Stimulated activated CD8-positive, alpha-beta memory T cell treated with anti-CD3 and anti-CD28 coated beads, Interleukin-15, amount 100 ng/mL, for 24 hours (primary cell): ENCODE results near the gene CASP1.
"Not testable (repeated sequence)": the region's sequence is repeated elsewhere in the genome, so short reads cannot be mapped to it uniquely, and the experiment has no call there.

Experiments
- DNase-seq: peaks from one replicate; pipeline ENCODE4 v3.0.0-alpha.2; 2020; ENCODE audit warnings: low read depth

CASP1 gene

DNA sequence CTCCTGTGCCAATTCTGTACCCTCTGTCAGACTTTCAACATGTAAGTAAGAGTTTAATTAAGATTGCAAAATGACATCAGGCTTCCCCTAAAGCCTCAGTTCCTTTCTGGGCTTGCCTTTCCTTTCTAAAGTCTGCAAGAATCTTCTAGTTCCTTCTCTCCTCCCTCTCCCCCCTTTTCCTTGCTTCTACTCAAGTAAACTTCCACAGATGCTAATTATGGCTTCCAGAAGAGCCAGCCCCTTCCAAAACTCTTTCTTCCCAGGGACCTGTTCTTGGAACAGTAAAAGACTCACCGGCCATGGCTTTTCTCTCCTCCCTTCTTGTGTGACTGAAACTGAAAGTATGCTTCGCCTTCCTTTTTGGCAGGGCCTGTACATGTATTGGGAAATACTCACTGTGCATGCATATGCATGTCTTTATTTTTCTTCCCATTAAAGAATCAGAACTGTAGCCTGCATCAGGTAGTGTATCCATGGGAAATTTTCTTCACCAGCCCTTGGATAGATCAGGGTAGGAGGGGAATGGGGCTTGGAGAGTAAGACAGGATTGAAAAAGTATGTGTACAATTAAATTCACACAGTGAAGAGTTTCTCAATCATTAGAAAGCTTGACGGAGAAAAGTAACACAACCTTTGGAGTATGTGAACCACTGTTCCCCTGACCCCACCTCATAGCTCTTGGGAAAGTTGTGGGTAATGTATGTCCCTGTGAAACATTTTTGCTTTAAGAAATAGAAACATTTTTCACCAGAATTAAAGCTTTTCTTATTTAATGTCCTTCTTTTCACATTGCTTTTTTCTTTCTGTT lies at the start of gene CASP1:
Gene CASP1, minus strand, starts transcription at position 332 of the 808 bp plus-strand sequence. Its CDS starts 31 bp downstream, at position 301.
- DNase-seq: no peak

DNA sequence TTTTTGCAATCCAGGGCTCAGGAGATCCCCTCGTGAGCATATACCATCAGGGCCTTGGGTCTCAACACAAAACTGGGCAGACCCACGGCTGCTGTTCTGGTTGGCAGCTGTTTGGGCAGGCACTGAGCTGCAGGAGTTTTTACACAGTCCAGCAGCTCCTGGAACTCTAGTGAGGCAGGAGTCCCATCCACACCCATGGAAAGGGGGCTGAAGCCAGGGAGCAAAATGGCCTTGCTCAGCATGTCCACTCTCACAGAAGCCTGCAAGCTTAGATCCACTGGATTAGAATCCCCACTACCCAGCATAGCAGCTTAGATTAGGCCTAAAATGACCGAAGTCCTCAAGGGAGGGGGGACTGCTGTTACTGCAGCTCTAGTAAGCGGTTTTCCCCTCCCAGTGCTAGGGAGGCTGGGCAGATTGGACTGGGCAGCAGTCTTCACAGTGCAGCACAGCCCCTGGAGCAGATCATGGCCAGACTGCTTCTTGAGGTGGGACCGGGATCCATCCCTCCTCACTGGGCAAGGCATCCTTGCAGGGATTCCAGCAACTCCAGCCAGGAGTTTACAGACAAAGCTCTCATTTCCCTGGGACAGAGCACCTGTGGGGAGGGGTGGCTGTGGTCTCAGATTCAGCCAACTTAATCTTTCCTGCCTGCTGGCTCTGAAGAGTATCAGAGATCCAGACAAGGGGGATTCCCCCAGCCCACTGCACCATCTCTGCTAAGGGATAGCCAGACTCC lies 46.6 kb upstream of the CASP1 start:
- DNase-seq: no peak

DNA sequence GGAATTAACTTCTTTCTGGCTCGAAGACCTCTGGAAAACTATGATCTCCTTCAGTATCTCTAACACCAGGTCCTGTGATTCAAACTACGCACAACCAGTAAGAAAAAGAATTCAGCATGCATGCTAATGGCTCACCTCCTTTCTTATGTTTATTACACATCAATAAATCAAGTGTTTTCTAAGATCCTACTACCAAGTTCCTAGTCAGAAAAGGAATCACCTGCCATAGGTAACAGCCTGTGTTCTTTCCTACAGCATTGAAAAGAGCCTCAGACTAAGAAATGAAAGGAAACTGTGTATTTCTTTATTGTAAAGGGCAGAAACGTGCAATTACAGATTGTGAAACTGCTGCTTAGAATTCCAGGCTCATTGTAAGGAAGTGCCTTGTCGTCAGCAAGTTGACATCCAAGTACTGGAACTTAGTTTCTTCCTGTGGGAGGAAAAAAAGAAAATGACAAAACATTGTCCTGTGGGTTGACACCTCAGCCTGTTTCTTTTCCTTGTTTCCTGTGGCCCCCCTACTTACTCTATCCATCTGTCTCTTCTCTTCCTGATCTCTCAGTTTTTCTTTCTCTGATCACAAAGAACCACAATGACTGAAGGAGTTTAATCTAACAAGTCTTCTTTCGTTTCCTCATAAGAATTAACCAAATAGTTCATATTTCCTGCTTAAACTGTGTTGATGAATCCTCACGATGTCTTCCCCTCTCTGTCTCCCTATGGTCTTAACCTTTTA lies 45.4 kb upstream of the CASP1 start:
- not testable (repeated sequence) for DNase-seq

DNA sequence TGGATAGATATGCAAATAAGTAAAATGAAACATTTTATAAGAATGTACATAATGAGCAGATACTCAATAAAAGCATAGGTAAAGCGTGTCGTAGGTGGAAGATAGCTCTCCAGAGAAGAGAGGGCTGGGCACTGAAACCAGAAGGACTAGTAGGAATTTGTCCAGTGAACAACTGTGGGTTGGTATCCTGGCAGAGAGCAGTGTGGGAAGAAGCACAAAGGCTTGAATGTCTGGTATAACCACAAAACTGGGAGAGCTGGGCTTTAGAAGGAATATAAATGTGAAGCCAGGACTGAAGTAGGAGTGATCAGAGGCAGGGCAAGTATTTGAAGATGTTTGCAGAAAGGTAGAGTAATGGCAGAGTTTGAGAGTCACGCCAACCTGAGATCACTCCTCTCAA lies 43.3 kb upstream of the CASP1 start:
- no peak for DNase-seq

DNA sequence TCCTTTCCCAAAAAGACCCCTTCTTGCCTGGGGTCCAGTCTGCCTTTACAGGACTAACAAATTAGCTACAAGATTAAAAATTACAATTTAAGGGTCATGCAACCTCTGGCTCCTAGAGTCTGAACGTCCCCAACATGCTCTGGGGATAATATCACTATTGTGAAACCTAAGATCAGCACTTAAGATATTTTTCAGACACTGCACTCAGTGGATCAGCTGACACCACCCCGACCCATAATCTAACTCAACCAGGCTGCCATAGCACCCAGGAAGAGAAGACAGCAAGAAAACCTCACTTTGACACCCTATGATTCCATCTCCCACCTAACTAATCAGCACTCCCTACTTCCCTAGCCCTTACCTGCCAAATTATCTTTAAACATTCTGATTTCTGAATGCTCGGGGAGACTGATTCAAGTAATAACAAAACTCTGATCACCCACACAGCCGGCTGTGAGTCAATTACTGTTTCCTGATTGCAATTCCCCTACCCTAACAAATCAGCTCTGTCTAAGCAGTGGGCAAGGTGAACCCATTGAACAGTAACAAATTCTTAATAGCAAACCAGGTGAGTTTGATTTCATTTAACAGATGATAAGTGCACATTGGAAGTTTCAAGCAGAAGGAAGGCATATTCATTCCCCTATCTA lies 42.3 kb upstream of the CASP1 start:
- DNase-seq: not testable (repeated sequence)

DNA sequence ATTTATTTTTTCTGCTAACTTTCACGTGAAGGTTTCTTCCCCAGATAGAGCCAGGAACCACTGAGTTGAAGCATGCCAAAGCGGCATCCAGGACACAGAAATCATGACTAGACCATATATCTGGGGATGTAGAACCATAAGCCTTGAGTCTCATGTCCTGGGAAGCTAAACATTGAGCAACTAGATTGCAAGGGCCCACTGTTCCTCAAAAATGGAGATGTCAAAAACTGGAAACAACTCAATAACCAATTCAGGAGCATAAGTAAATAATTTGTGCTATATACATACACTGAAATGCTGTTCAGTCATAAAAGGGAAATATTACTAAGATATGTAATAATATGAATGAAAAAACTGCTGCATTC lies 39.2 kb upstream of the CASP1 start:
- no peak for DNase-seq

DNA sequence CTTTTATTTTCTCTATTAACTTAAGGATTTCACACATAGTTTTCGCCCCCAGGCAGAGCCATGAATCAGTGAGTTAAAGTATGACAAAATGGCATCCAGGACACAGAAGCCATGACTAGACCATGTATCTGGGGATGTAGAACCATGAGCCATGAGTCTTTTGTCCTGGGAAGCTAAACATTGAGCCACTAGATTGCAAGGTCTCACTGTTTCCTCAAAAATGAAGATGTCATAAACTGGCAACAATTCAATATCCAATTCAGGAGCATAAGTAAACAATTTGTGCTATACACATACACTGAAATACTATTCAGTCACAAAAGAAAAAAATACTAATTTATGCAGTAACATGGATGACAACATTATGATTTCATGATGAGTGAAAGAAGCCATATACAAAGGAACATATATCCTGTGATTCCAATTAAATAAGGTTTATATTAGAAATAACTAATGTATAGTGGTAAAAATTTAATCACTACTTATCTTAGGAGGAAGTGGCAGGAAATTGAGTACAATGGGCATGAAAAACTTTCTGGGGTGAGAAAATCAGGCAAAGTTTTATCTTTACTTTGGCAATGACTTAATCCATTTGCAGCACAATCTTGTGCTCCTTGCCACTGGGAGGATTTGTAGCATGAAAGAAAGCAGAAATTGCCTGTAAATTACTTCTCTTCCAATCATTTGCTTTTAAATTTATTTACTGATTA lies 38.7 kb upstream of the CASP1 start:
- no peak for DNase-seq

DNA sequence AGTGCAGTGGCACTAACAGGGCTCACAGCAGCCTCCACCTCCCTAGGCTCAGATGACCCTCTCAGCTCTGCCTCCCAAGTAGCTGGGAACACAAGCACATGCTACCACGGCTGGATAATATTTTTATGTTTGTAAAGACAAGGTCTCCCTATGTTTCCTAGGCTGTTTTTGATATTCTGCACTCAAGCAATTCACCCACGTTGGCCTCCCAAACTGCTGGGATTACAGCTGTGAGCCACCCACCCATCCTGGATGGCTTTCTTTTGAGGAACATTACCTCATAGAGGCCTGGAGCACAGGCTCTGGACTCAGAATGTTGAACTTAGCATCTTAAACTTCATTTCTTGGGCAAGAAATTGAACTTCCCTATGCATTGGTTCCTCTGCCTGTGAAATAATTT lies 37.1 kb upstream of the CASP1 start:
- DNase-seq: not testable (repeated sequence)

DNA sequence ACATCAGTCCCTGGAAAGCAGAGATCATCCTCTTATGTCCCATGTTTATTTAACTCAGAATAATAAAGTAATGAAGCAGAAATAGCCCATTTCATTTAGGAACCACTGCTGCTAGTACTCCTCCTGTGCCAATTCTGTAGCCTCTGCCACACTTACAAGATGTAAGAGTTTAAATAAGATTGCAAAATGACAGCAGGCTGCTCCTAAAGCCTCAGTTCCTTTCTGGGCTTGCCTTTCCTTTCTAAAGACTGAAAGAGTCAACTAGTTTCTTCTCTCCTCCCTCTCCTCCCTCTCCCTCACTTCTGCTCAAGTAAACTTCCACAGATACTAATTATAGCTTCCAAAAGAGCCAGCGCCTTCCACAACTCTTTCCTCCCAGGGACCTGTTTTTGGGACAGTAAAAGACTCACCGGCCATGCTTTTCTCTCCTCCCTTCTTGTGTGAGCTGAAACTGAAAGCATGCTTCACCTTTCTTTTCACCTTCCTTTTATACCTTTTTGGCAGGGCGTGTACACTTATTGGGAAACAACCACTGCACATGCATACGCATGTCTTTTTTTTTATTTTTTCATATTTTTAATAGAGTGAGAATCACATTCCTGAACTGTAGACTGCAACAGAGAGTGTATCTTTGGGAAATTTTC lies 36.3 kb upstream of the CASP1 start:
- no peak for DNase-seq

DNA sequence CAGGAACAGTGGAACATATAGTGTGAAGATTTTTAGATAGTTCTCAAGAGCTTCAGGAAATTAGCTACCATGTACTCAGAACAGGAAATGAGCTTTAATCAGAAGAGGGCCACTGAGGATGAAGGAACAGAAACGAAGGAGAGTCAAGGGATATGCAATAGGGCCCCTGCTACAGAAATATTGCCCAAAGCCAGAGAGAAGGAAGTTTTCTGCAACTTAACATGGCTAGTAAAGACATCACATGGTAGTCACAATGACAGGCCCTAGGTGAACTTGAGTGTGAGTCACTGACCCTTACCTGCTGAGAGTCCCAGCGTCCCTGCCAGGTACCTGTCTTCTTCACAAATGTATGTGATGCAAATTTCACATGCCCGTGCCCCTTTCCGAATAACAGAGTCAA lies 35.4 kb upstream of the CASP1 start:
- DNase-seq: no peak

DNA sequence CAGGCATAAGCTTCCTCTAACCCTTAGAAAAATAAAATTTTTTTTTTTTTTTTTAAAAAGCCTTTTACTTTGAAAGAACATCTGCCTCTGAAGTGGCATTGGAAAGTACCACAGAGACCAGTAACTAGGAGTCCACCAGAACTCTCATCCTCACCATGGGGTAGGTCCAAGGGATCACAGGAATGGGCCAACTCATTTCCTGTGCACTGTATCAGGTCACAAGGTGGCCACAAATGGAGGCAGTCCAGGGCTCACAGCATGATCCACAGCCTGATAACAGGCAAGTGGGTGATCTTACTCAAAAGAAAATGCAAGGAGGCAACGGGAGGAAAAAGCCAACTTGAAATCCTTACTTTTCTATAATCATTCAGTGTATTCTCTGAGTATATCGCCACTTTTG lies 34.8 kb upstream of the CASP1 start:
- not testable (repeated sequence) for DNase-seq

DNA sequence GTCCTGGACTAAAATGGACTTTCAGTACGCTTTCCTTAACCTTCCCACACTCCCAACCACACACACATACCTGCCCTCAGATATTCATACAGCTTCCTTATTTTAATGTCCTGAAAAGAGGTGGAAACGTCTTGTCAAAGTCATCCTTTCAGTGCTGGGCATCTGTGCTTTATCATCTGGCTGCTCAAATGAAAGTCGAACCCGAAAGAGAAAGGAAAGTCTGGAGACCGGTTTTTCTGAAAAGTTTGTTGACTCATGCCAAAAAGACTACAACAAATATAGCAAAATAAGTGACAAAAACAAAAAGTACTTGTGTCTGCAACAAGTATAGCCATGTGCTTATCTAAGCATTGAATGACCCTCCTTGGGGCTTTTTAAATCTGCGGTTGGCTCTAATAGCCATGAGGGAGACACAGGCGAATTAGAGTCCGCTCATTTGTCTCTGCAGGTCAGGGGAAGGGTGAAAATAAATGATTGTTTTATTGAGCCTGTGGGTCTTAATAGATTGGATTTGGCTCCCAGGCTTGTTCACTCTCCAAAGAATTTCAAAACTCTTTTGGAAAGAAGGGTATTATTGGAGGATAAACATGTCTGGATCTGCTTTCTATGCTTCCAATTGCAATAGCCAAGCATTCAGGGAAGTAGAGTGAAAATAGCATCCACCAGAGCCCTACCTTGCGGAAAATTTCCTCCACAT lies 28.4 kb upstream of the CASP1 start:
- DNase-seq: not testable (repeated sequence)

DNA sequence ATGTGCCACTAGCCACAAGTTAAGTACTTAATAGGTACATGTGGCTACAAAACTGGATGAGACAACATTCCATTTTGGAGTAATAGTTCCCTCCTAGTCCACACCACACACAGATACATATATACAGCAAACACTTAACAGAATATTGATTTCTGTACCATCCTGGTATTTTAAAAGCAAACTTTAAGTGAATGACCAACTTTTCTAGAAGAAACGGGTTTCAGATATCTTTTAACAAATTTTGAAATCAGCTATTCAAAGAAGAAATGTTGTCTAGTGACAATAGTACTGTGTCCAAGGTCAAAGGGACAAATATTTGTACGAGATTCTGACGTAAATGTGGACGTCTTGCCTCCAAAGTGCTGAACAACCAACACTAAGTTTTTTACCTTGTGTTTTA lies 22.5 kb upstream of the CASP1 start:
- DNase-seq: no peak

DNA sequence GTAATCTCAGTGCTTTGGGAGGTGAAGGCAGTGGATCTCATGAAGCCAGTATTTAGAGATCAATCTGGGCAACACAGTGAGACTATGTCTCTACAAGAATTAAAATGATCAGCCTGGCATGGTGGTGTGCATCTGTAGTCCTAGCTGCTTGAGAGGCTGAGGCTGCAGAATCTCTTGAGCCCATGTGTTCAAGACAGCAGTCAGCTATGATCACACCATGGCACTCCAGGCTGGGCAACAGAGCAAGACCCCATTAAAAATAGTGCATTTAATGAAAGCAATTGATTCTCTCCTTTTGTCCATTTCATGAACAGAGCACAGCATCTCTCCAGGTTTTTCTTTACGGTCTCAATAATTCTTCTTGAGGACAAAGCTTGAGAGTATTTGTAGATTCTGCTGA lies 21.5 kb upstream of the CASP1 start:
- DNase-seq: no peak

DNA sequence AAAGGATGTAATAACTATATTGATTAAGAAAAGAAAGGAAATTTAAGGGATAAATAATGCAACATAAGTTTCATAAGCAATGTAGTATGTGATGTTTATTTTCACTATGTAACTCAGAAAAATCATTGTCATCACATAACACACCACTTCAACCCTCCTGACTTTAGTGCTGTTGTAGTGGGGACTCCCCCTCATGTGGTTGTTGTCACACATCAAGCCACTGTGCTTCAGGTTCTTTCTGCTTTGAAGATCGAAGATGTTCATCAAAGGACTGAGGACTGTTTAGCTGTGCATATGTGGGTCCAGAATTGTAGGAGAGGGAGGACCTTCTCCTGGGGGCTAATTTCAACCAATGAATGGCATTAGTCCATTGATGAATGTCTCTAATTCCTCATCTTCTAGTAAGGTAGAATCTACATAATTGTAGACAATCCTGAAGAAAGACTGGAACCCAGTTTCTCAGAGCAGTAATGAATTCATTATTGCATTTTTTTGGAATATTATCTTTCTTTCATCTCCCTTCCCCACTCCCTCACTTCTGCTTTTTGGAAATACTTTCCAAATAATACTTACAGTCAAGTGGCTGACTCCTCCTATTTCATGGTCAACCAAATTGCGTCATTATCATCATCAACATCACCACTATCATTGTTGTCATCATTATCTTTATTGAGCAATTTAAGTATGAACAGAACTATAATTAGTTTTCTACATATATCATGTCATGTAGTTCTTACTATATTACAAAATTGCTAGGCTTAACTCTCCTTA lies 20.0 kb upstream of the CASP1 start:
- no peak for DNase-seq

DNA sequence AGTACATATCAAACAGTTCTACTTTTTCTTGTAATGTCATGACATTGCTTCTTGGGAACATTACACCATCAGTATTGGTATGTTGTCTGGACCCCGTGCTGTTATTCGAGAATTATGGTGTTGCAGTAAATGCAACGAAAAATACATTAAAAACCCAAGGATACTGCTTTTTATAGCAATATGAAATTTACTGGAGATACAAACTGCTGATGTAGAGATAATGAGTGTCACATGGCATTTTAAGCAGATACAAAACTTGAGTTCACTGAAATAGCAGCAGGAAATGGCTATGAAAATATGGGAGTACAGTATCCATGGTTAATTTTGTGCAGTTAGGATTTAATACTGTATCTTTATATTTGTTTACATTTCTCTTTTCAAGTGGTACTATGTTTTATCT lies 17.5 kb upstream of the CASP1 start:
- no peak for DNase-seq

DNA sequence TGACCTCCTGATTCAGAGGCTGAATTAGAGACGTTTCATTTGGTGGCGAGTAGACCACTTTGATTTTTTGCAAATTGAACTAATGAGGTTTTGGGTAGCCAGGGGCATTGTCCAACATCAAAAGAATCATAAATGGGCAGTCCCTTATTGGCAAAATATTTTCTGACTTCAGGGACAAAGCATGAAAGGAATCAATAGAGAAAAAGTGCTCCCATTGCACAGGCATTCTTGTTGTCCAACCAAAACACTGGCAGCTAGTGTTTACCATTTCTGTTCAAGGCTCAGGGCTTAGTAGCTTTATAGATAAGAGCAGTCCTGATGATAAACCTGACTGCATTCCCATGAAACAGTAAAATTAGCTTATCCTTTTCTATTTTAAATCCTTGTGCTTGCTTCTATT lies 16.6 kb upstream of the CASP1 start:
- DNase-seq: no peak

DNA sequence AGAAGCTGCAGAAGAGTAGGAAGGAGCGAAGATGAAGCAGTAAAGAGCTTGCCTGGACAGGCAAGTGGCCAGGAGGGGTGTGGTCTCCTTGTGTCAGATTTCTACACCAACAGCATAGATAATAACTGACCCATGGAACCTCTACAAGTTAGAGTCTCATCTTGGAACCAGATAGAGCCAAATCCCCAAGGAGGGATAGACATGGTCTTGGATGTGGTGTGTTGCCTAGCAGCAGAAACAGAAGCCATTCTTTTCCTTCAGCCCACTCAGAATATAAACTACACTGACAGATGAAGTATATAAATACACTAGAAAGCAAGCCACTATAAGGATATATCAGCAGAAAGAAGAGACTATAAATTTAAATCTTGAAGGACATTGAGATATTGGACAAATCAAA lies 14.5 kb upstream of the CASP1 start:
- DNase-seq: no peak

DNA sequence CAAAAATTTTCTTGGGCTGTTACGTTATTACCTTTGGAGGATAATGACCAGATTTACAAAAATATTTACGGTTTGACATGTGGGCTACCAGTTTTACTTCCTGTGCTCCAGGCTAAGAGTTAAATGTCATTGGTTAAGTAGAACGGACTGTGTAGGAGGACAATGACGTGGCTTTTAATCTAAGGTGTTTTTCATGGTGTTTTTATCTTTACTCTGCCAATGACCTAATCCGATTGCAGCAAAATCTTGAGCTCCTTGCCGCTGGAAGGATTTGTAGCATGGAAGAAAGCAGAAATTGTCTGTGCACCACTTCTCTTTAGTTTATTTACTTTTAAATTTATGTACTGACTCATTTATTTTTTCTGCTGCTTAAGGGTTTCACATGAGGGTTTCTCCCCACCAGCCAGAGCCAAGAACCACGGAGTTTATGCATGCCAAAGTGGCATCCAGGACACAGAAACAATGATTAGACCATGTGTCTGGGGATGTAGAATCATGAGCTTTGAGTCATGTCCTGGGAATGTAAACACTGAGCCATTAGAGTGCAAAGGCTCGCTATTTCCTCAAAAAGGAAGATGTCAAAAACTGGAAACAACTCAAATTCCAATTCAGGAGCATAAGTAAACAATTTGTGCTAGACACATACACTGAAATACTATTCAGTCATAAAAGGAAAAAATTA lies 12.1 kb upstream of the CASP1 start:
- DNase-seq: no peak
